Naive B cell (primary cell): ENCODE results near the gene EVX2. TPM values are rescaled to one million over a fixed set of nuclear protein-coding genes. Genes with fewer than 3 reads are reported as not detected.

ENCODE experiments used
- ATAC-seq, 2 donors: fragments of 150-1000 bp; cut with Tn5 transposase; 2 replicates each; pipeline ENCODE4 v1.10.0; 2021; ENCODE audit warnings: low read depth in 2 of 2, mild to moderate bottlenecking in 2 of 2, moderate library complexity in 2 of 2
- DNase-seq: peaks from one replicate; pipeline ENCODE4 v3.0.0; 2022
- H3K27ac Mint-ChIP-seq, 6 donors: one replicate each; pipeline ENCODE4 v1.8.0; 2020 to 2022; ENCODE audit warnings: mild to moderate bottlenecking in 6 of 6, mixed read lengths in 6 of 6, moderate library complexity in 5 of 6, inconsistent platforms in 2 of 6
- H3K27me3 Mint-ChIP-seq, 3 donors: one replicate each; pipeline ENCODE4 v1.8.0; 2021 to 2022; ENCODE audit warnings: mixed read lengths in 3 of 3, mild to moderate bottlenecking in 1 of 3
- H3K36me3 Mint-ChIP-seq, 2 donors: one replicate each; pipeline ENCODE4 v1.8.0; 2020 to 2022; ENCODE audit warnings: mixed read lengths in 2 of 2, inconsistent platforms in 1 of 2, mild to moderate bottlenecking in 1 of 2
- H3K4me1 Mint-ChIP-seq, 3 donors: one replicate each; pipeline ENCODE4 v1.8.0; 2020 to 2022; ENCODE audit warnings: mixed read lengths in 3 of 3, inconsistent platforms in 1 of 3, mild to moderate bottlenecking in 1 of 3, moderate library complexity in 1 of 3
- H3K4me3 Mint-ChIP-seq, 8 donors: one replicate each; pipeline ENCODE4 v1.8.0; 2020 to 2022; ENCODE audit warnings: mild to moderate bottlenecking in 8 of 8, mixed read lengths in 8 of 8, moderate library complexity in 8 of 8, inconsistent platforms in 2 of 8
- H3K9me3 Mint-ChIP-seq, 7 donors: one replicate each; pipeline ENCODE4 v1.8.0; 2020 to 2022; ENCODE audit warnings: mixed read lengths in 7 of 7, mild to moderate bottlenecking in 5 of 7, inconsistent platforms in 2 of 7, moderate library complexity in 1 of 7
- polyA plus RNA-seq, 6 donors: library from polyadenylated mRNA; unstranded; fragments of 300-500 nt; fragmentation: Illumina TruSeq; gene quantifications; one replicate each; pipeline ENCODE4 v1.2.3, GENCODE V29; 2021; ENCODE audit warnings: low read depth in 6 of 6

EVX2 gene
- polyA plus RNA-seq: not detected

DNA sequence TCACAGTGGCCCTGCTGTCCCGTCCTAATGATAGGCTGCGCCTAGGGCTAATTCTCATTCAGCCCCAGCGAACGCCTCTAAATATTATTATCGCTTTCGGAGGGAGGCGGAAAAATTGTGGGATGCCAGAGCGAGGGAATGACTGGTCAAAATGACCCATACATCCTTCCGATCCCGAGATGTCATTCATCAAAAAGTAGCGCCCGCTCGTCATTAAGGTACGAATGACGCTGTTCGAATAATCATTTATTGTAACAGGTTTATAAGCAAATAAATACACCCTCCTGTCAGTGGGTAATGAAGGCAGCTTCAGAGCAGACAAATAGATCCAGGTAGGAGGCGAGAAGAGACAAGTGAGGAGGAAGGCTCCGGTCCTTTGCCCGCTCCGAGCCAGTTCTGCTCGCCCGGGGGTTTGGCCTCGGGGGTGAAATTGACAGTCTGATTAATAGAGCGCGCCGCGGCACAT, at the start of gene EVX2:
Gene EVX2, minus strand, starts transcription at position 167 of the 466 bp plus-strand sequence. CDS start 186 bp downstream, outside the sequence.
- DNase-seq (no peak), ATAC-seq (no peak)
- H3K4me3 Mint-ChIP-seq: peak within 1 kb of the TSS in 6 of 8 donors; percentile 24 to 75 (median 65)
- peaks cover 6 to 17% of the 10 kb centered on the region in 2 donors for H3K36me3 Mint-ChIP-seq
- H3K27me3 Mint-ChIP-seq: peaks cover 64 to 83% (median 65%) of the 10 kb centered on the region in 3 donors
- H3K9me3 Mint-ChIP-seq: peaks cover 5 to 54% (median 36%) of the 10 kb centered on the region in 7 donors
- peaks cover 10 to 25% (median 21%) of the 10 kb centered on the region in 3 donors for H3K4me1 Mint-ChIP-seq
- peak within 1 kb of the TSS in 5 of 6 donors; percentile 49 to 98 (median 84) for H3K27ac Mint-ChIP-seq

DNA sequence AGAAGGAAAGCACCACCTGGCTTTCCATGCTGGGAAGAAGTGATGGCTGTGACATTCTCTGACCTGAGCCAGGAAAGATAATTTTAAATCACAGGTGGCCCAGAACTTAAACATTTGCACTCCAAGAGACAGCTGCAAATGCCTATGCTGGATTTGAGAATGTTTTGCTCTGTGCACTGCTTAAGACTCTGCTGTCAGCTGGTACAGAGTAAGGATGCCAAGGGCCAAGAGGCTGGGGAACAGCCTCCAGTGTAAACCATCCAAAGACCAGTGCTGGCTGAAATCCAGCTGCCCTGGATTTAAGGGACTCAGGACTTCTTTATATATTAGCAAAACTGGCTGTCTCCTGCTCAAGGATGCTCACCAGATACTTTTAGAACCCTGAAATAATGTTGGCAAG, 49.6 kb upstream of the EVX2 start:
- DNase-seq (no peak), ATAC-seq (no peak)
- peaks cover 1 to 22% (median 12%) of the 10 kb centered on the region in 7 donors for H3K9me3 Mint-ChIP-seq
- H3K36me3 Mint-ChIP-seq: peaks cover 4 to 15% of the 10 kb centered on the region in 2 donors
- peaks cover 33 to 38% (median 36%) of the 10 kb centered on the region in 3 donors for H3K4me1 Mint-ChIP-seq
- peaks cover 76 to 79% (median 77%) of the 10 kb centered on the region in 3 donors for H3K27me3 Mint-ChIP-seq
- no peak overlapping the region for H3K27ac Mint-ChIP-seq
- no peak overlapping the region for H3K4me3 Mint-ChIP-seq

- Mint-ChIP-seq H3K36me3 (peaks cover 4 to 12% of the 10 kb centered on the region in 2 donors), H3K9me3 (peaks cover 0 to 18% (median 12%) of the 10 kb centered on the region in 7 donors), H3K4me3 (peak overlapping the region; percentile 10 to 88 (median 84)), H3K27ac (peak overlapping the region in 2 of 6 donors; percentile 88 to 93), H3K4me1 (peaks cover 37 to 44% (median 43%) of the 10 kb centered on the region in 3 donors), H3K27me3 (peaks cover 76 to 79% (median 77%) of the 10 kb centered on the region in 3 donors)
- DNase-seq: no peak
- ATAC-seq: no peak
These were observed 48.7 kb upstream of the EVX2 start for GRCh38 chr2:176132205-176133171.

- Mint-ChIP-seq H3K27ac (no peak overlapping the region), H3K9me3 (peaks cover 0 to 18% (median 12%) of the 10 kb centered on the region in 7 donors), H3K27me3 (peaks cover 76 to 80% (median 77%) of the 10 kb centered on the region in 3 donors), H3K36me3 (peaks cover 4 to 12% of the 10 kb centered on the region in 2 donors), H3K4me3 (peak overlapping the region in 6 of 8 donors; percentile 10 to 88 (median 84)), H3K4me1 (peaks cover 38 to 44% (median 40%) of the 10 kb centered on the region in 3 donors)
- no peak for ATAC-seq
- no peak for DNase-seq
These were observed 48.0 kb upstream of the EVX2 start for GRCh38 chr2:176131848-176132158.

- H3K27ac Mint-ChIP-seq: peak overlapping the region in 5 of 6 donors; percentile 30 to 87 (median 75)
- peaks cover 36 to 44% (median 39%) of the 10 kb centered on the region in 3 donors for H3K4me1 Mint-ChIP-seq
These were observed 47.4 kb upstream of the EVX2 start for GRCh38 chr2:176130957-176131847.

GRCh38 chr2:176130147-176130956, 46.6 kb upstream of the EVX2 start:
- ATAC-seq (peak; percentile 18 to 23), DNase-seq (no peak)
- H3K27ac Mint-ChIP-seq: peak overlapping the region in 5 of 6 donors; percentile 30 to 87 (median 75)

More at GRCh38 chr2:176130957-176131847, 47.4 kb upstream of the EVX2 start:
- peaks cover 4 to 12% of the 10 kb centered on the region in 2 donors for H3K36me3 Mint-ChIP-seq
- H3K4me3 Mint-ChIP-seq: peak overlapping the region; percentile 69 to 85 (median 82)
- no peak for DNase-seq
- no peak for ATAC-seq
- peaks cover 76 to 83% (median 77%) of the 10 kb centered on the region in 3 donors for H3K27me3 Mint-ChIP-seq
- peaks cover 0 to 18% (median 10%) of the 10 kb centered on the region in 7 donors for H3K9me3 Mint-ChIP-seq

GRCh38 chr2:176129813-176130146, 46.0 kb upstream of the EVX2 start:
- DNase-seq (no peak), ATAC-seq (peak in 1 of 2 donors; percentile 14)
- H3K4me1 Mint-ChIP-seq: peaks cover 29 to 37% (median 29%) of the 10 kb centered on the region in 3 donors
- H3K27me3 Mint-ChIP-seq: peaks cover 74 to 78% (median 76%) of the 10 kb centered on the region in 3 donors
- peaks cover 0 to 18% (median 7%) of the 10 kb centered on the region in 7 donors for H3K9me3 Mint-ChIP-seq
- H3K36me3 Mint-ChIP-seq: peaks cover 0 to 4% of the 10 kb centered on the region in 2 donors
- H3K27ac Mint-ChIP-seq: peak overlapping the region in 1 of 6 donors; percentile 37
- H3K4me3 Mint-ChIP-seq: peak overlapping the region in 6 of 8 donors; percentile 19 to 78 (median 62)

More at GRCh38 chr2:176130147-176130956, 46.6 kb upstream of the EVX2 start:
- H3K27me3 Mint-ChIP-seq: peaks cover 74 to 82% (median 76%) of the 10 kb centered on the region in 3 donors
- H3K4me3 Mint-ChIP-seq: peak overlapping the region; percentile 69 to 85 (median 82)
- peaks cover 0 to 18% (median 7%) of the 10 kb centered on the region in 7 donors for H3K9me3 Mint-ChIP-seq
- H3K4me1 Mint-ChIP-seq: peaks cover 29 to 37% (median 31%) of the 10 kb centered on the region in 3 donors
- peaks cover 3 to 4% of the 10 kb centered on the region in 2 donors for H3K36me3 Mint-ChIP-seq

GRCh38 chr2:176128982-176129796, 45.4 kb upstream of the EVX2 start, which contains the start of gene HOXD8:
Gene HOXD8, plus strand, starts transcription at chr2:176129705. Its CDS starts 662 bp downstream, at chr2:176130367.
- DNase-seq (no peak), ATAC-seq (no peak)

DNA sequence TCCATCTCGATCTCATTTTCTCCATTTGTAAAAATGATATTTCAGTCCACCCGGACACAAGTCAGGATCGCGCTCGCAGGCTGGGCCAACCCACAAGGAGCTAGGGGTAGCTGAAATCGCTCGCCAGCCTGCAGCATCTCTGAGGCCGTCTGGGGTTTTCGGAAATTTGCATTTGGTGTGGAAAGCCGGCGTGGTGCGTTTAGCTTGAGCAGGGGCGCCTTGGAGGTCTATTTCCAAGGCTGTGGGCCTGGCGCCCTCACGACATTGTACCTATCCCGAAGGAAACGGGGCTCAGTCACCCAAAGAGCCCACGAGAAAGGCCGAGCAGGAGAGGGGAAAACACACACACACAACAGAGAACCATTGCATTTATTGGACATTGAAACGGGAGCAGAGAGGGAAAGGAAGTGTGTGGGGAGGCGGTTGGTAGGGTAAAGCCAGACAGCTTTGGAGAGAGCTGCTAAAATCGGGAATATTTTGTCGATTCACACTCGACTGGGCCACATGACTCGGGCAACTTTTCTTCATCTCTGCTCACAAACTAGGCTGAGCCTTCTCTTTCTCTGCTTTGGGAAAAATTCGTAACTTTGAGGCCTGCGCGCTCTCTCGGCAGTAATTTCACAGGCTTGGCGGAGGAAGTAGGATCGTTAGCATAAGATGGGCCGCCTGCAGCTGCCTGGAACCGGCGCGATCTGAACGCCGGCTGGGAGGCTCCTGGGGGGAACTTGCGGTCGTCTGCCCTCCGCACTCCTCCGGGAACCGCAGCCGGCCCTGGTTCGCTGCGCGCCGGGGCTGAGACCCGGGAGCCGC, 44.6 kb upstream of the EVX2 start:
- Mint-ChIP-seq H3K36me3 (peaks cover 0 to 4% of the 10 kb centered on the region in 2 donors), H3K4me1 (peaks cover 34 to 37% (median 36%) of the 10 kb centered on the region in 3 donors), H3K9me3 (peaks cover 0 to 18% (median 7%) of the 10 kb centered on the region in 7 donors), H3K4me3 (peak overlapping the region in 6 of 8 donors; percentile 48 to 84 (median 64)), H3K27me3 (peaks cover 76 to 79% (median 78%) of the 10 kb centered on the region in 3 donors), H3K27ac (peak overlapping the region in 4 of 6 donors; percentile 69 to 97 (median 93))
- ATAC-seq: no peak
- DNase-seq: no peak

More at GRCh38 chr2:176128982-176129796, 45.4 kb upstream of the EVX2 start, which contains the start of gene HOXD8:
- Mint-ChIP-seq H3K4me1 (peaks cover 29 to 37% (median 29%) of the 10 kb centered on the region in 3 donors), H3K4me3 (peak within 1 kb of the TSS; percentile 56 to 85 (median 78)), H3K9me3 (peaks cover 0 to 18% (median 7%) of the 10 kb centered on the region in 7 donors), H3K27me3 (peaks cover 76 to 78% (median 78%) of the 10 kb centered on the region in 3 donors), H3K36me3 (peaks cover 0 to 4% of the 10 kb centered on the region in 2 donors), H3K27ac (peak within 1 kb of the TSS in 4 of 6 donors; percentile 75 to 97 (median 88))

DNA sequence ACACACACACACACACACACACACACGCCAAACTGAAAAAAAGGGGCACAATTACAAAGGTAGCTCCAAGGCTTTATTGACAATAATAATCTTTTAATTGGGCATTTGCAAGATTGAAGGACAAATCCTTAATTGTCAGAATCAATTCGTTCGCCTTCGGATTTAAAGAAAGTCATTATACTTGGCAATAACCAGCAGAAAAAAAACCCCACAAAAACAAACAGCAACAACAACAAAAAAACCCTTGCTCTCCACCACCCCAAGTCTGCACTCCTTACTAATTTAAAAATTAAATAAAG, 44.0 kb upstream of the EVX2 start:
- Mint-ChIP-seq H3K9me3 (peaks cover 0 to 18% (median 5%) of the 10 kb centered on the region in 7 donors), H3K4me3 (peak overlapping the region in 4 of 8 donors; percentile 51 to 84 (median 73)), H3K27me3 (peaks cover 73 to 74% (median 74%) of the 10 kb centered on the region in 3 donors), H3K36me3 (peaks cover 0 to 4% of the 10 kb centered on the region in 2 donors), H3K4me1 (peaks cover 33 to 35% (median 34%) of the 10 kb centered on the region in 3 donors), H3K27ac (peak overlapping the region in 3 of 6 donors; percentile 17 to 97 (median 39))
- no peak for ATAC-seq
- no peak for DNase-seq
